ENCODE results near the gene PI4KB.
"Not testable (repeated sequence)": the region's sequence is repeated elsewhere in the genome, so short reads cannot be mapped to it uniquely, and the experiment has no call there.

The PI4KB gene

DNA sequence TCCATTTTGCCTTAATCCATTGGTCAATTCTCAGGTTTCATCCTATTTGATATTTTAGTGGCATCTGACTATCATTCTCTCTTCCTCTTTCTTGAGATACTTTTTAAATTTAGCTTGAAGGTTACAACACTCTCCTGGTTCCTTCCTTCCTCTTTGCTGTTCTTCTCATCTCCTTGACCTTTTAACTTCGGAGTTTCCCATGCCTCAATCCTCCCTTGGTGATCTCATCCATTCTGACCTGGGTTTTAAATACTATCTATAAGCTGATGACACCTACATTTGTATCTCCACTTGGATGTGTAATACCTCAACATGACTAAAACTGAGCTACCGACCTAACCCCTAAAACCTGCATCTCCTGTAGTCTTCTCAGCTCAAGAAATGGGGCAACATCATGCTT, 50.0 kb downstream of the PI4KB start:
- H3K4me3 Mint-ChIP-seq: no peak overlapping the region
- H3K4me1 Mint-ChIP-seq: peaks cover 17% of the 10 kb centered on the region
- no peak for ATAC-seq (replicated peaks; ENCODE audit: extremely low read depth, poor library complexity, severe bottlenecking)
- no peak overlapping the region for H3K27ac Mint-ChIP-seq (ENCODE audit: low read depth)
- DNase-seq (ENCODE audit: low spot score in 2 of 2): no peak
- peaks cover 12% of the 10 kb centered on the region for H3K36me3 Mint-ChIP-seq (ENCODE audit: insufficient read depth)
- H3K9me3 Mint-ChIP-seq: no peaks in the 10 kb centered on the region
- H3K27me3 Mint-ChIP-seq: no peaks in the 10 kb centered on the region

DNA sequence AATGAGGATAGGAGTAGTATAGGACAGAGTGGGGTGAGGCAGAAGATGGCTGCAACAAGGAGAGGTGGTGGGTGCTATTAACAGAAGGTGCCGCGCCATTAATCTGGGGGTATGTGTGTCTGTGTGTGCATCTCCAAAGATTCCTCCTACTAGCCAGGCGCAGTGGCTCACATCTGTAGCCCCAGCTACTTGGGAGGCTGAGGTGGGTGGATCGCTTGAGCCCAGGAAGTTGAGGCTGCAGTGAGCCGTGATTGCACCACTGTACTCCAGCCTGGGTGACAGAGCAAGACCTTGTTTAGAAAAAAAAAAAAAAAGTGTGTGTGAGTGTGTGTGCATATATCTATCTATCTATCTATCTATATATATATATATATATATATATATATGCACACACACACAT, 51.9 kb downstream of the PI4KB start:
- H3K4me1 Mint-ChIP-seq; H3K9me3 Mint-ChIP-seq; H3K27ac Mint-ChIP-seq (ENCODE audit: low read depth); ATAC-seq (replicated peaks; ENCODE audit: extremely low read depth, poor library complexity, severe bottlenecking); H3K27me3 Mint-ChIP-seq; H3K36me3 Mint-ChIP-seq (ENCODE audit: insufficient read depth); DNase-seq (ENCODE audit: low spot score in 2 of 2); H3K4me3 Mint-ChIP-seq: not testable (repeated sequence)

DNA sequence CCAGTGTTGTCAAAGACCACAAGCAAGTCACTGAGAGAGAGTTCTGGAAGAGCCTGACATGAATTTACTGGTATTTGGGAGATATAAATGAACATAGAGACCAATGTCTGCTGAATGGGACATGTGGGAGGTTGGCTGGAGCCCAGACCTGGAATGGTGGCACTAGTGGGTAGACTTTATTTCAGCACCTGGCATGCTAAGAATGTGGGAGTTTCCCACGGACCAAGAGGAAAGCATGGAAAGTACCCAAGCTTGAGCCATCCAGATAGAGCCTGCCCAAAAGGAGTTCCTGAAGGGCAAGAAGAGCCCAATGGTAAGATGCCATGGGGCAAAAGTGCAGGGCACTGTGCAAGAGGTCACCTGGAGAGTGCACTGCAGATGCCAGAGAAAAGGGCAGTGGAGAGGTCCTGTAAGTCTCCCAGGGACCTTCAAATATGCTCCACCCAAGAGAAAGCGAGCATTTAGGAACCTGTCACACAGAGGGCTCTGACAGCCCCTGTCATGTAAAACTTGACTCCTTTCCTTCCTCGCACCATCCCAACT, 53.2 kb downstream of the PI4KB start:
- no peak for ATAC-seq (replicated peaks; ENCODE audit: extremely low read depth, poor library complexity, severe bottlenecking)
- Mint-ChIP-seq H3K9me3 (no peaks in the 10 kb centered on the region), H3K4me3 (no peak overlapping the region), H3K4me1 (peaks cover 6% of the 10 kb centered on the region), H3K27ac (ENCODE audit: low read depth) (no peak overlapping the region), H3K36me3 (ENCODE audit: insufficient read depth) (peaks cover 14% of the 10 kb centered on the region), H3K27me3 (no peaks in the 10 kb centered on the region)
- no peak for DNase-seq (ENCODE audit: low spot score in 2 of 2)

DNA sequence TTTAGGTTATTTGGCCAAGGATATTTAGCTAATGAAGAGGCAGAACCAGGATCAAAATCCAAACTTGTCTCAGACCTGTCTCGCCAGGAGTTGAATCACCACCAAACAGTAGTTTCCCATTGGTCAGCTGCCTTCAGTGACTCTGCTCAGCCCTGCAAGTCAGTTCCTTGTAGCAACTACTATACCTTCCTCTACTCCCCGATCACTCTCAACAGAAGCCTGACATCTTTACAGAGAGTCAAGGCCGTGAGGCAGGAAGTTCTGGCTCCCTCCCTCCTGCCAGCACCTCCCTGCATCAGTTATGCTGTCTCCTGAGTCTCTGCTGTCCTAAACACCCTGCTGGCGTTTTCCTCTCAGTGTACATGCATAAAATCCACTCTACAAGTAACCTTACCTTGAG, 59.5 kb downstream of the PI4KB start:
- H3K36me3 Mint-ChIP-seq (ENCODE audit: insufficient read depth): peaks cover 44% of the 10 kb centered on the region
- no peak for DNase-seq (ENCODE audit: low spot score in 2 of 2)

DNA sequence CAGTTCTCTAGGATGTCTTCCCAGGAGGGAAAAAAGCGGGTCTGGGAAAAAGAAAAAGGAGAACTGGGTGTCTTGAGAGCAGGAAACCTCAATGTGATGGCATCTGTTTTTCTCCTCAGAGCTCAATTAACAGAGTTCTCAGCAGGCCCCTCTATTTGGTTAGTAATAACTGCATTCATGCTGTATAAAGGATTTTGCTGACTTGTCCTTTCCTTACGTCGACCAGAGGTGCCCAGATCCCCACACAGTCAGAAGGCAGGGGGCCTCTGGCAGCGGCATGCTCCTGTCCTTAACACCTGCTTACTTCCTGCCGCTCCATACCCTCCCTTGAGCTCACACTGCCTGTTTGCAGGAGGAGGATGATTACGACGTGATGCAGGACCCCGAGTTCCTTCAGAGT, 60.4 kb downstream of the PI4KB start:
- H3K4me1 Mint-ChIP-seq: no peaks in the 10 kb centered on the region
- DNase-seq (ENCODE audit: low spot score in 2 of 2) (no peak), ATAC-seq (replicated peaks; ENCODE audit: extremely low read depth, poor library complexity, severe bottlenecking) (no peak)
- no peak overlapping the region for H3K27ac Mint-ChIP-seq (ENCODE audit: low read depth)
- H3K4me3 Mint-ChIP-seq: no peak overlapping the region
- peaks cover 49% of the 10 kb centered on the region for H3K36me3 Mint-ChIP-seq (ENCODE audit: insufficient read depth)
- H3K27me3 Mint-ChIP-seq: no peaks in the 10 kb centered on the region
- H3K9me3 Mint-ChIP-seq: no peaks in the 10 kb centered on the region

More for the DNA sequence above, 59.5 kb downstream of the PI4KB start:
- H3K4me1 Mint-ChIP-seq: no peaks in the 10 kb centered on the region
- H3K4me3 Mint-ChIP-seq: no peak overlapping the region
- ATAC-seq (replicated peaks; ENCODE audit: extremely low read depth, poor library complexity, severe bottlenecking): no peak
- H3K9me3 Mint-ChIP-seq: no peaks in the 10 kb centered on the region
- no peaks in the 10 kb centered on the region for H3K27me3 Mint-ChIP-seq
- no peak overlapping the region for H3K27ac Mint-ChIP-seq (ENCODE audit: low read depth)

DNA sequence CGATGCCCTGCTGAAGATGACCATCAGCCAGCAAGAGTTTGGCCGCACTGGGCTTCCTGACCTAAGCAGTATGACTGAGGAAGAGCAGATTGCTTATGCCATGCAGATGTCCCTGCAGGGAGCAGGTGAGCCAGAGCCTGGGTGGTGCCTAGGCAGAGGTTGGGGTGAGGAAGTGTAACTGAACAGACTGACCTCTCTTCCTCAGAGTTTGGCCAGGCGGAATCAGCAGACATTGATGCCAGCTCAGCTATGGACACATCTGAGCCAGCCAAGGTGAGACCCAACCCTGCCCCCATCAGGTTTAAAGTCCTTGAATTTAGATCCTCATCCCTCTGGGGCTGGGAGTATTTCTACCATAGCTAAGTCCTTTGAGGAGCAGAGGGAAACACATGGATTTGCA, 60.9 kb downstream of the PI4KB start:
- ATAC-seq (replicated peaks; ENCODE audit: extremely low read depth, poor library complexity, severe bottlenecking) (no peak), DNase-seq (ENCODE audit: low spot score in 2 of 2) (no peak)
- H3K9me3 Mint-ChIP-seq: no peaks in the 10 kb centered on the region
- H3K27me3 Mint-ChIP-seq: no peaks in the 10 kb centered on the region
- no peaks in the 10 kb centered on the region for H3K4me1 Mint-ChIP-seq
- H3K4me3 Mint-ChIP-seq: no peak overlapping the region
- no peak overlapping the region for H3K27ac Mint-ChIP-seq (ENCODE audit: low read depth)
- H3K36me3 Mint-ChIP-seq (ENCODE audit: insufficient read depth): peaks cover 47% of the 10 kb centered on the region

DNA sequence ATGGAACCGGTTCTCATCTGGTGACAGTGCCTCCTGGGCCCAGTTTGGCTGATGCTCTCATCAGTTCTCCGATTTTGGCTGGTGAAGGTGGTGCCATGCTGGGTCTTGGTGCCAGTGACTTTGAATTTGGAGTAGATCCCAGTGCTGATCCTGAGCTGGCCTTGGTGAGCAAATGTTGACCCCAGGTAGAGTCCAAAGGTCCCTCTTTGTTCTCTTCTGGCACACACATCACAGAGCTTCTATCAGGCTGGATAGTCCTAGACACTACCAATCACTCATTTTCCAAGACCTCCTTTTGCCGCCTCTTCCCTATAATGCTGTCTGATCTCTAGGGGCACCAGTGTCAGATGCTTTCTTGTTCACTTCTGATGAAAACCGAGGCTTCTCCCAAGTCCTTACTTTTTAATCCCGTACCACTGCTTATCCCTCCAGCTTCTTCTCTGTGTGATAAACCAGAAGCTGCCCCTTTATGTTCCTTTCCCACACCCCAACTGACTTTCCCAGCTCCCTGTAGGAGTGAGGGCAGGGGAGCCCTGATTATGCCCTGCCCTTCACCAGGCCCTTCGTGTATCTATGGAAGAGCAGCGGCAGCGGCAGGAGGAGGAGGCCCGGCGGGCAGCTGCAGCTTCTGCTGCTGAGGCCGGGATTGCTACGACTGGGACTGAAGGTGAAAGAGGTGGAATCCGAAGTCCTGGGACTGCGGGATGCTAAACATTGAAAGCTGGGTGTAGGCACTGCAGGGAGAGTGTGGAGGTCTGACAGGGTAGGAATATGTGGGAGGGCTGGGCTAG, 61.6 kb downstream of the PI4KB start:
- ATAC-seq (replicated peaks; ENCODE audit: extremely low read depth, poor library complexity, severe bottlenecking) (no peak), DNase-seq (ENCODE audit: low spot score in 2 of 2) (no peak)
- Mint-ChIP-seq H3K36me3 (ENCODE audit: insufficient read depth) (peaks cover 46% of the 10 kb centered on the region), H3K9me3 (no peaks in the 10 kb centered on the region), H3K27me3 (no peaks in the 10 kb centered on the region), H3K4me3 (no peak overlapping the region), H3K27ac (ENCODE audit: low read depth) (no peak overlapping the region), H3K4me1 (no peaks in the 10 kb centered on the region)

DNA sequence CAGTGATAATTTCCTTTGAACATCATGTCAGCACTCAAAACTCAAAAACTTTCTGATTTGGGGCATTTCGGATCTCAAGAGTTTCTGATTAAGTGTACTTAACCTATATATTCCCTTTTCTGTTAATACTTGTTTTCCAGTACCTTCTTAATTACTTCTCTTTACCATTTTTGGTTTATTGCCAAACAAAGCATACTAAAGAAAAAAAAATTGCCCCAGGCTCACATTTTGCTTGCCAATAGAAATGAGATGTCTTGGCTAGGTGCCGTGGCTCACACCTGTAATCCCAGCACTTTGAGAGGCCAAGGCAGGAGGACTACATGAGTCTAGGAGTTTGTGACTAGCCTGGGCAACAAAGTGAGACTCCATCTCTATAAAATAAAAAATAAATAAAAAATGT, 67.9 kb downstream of the PI4KB start:
- Mint-ChIP-seq H3K27ac (ENCODE audit: low read depth) (no peak overlapping the region), H3K27me3 (no peaks in the 10 kb centered on the region), H3K4me3 (no peak overlapping the region), H3K4me1 (peaks cover 39% of the 10 kb centered on the region), H3K36me3 (ENCODE audit: insufficient read depth) (peaks cover 25% of the 10 kb centered on the region), H3K9me3 (no peaks in the 10 kb centered on the region)
- no peak for ATAC-seq (replicated peaks; ENCODE audit: extremely low read depth, poor library complexity, severe bottlenecking)
- no peak for DNase-seq (ENCODE audit: low spot score in 2 of 2)

DNA sequence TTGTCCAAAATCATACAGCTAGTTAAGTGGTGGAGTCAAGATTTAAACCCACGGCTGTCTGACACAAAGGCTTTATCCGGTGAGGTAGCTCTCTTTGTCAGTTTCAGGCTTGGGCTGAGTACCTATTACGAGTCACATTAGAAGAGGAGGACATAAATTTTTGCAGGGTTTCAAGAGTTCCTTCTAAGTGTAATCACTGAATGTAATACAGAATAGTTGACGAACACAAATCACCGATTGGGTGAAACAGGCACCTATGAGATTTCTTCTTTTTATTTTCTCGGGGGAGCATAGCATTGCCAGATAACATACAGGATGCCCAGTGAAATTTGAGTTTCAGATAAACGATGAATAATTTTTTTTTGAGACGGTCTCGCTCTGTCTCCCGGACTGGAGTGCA, 71.8 kb downstream of the PI4KB start:
- ATAC-seq (replicated peaks; ENCODE audit: extremely low read depth, poor library complexity, severe bottlenecking) (peak; percentile 7), DNase-seq (ENCODE audit: low spot score in 2 of 2) (no peak)
- Mint-ChIP-seq H3K27ac (ENCODE audit: low read depth) (peak overlapping the region; percentile 95), H3K36me3 (ENCODE audit: insufficient read depth) (peaks cover 13% of the 10 kb centered on the region), H3K27me3 (no peaks in the 10 kb centered on the region), H3K4me3 (peak overlapping the region; percentile 90), H3K9me3 (no peaks in the 10 kb centered on the region), H3K4me1 (peaks cover 41% of the 10 kb centered on the region)

DNA sequence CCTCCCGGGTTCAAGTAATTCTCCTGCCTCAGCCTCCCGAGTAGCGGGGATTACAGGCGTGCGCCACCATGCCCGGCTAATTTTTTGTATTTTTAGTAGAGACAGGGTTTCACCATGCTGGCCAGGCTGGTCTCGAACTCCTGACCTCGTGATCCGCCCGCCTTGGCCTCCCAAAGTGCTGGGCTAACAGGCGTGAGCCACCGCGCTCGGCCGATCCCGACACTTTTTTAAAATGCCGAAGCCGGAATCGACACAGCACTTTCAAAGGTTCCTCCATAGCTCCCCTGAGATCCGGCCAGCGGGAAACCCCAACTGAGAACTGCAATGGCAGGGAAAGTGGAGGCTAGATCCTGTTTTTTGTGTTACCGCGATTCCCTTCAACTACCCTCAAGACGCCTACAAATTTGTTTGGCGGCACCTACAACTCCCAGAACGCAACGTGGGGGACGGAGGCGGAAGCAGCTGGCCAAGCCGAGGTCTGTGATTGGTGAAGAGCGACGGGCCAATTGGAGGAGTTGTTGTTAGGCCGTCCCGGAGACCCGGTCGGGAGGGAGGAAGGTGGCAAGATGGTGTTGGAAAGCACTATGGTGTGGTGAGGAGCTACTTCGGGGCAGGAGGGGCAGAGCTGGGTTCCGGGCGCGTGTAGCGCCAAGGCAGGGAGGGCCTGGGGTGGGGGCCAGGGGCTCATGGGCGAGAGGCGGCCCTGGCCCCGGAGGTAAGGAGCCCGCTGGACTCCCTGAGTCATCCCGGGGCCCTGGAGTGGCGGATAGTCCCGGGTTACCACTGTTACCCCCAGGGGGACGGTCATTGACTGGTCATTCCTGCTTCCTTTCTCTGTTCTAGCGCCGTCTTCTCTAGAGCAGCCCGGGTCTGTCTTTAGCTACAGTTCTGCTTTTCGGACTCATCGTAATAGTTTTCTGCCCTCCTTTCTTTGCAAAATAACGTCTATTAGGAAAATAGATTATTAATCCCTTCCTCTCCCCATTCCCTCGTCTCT, 72.7 kb downstream of the PI4KB start, which contains the start of gene PSMD4:
Gene PSMD4, plus strand, starts transcription at position 518 of the 997 bp plus-strand sequence. Its CDS starts 49 bp downstream, at position 567.
- Mint-ChIP-seq H3K27ac (ENCODE audit: low read depth) (peak within 1 kb of the TSS; percentile 95), H3K36me3 (ENCODE audit: insufficient read depth) (peaks cover 17% of the 10 kb centered on the region), H3K27me3 (no peaks in the 10 kb centered on the region), H3K9me3 (no peaks in the 10 kb centered on the region), H3K4me3 (peak within 1 kb of the TSS; percentile 90), H3K4me1 (peaks cover 41% of the 10 kb centered on the region)
- ATAC-seq (replicated peaks; ENCODE audit: extremely low read depth, poor library complexity, severe bottlenecking) (peak; percentile 98), DNase-seq (ENCODE audit: low spot score in 2 of 2) (peak; percentile 81 to 92)

DNA sequence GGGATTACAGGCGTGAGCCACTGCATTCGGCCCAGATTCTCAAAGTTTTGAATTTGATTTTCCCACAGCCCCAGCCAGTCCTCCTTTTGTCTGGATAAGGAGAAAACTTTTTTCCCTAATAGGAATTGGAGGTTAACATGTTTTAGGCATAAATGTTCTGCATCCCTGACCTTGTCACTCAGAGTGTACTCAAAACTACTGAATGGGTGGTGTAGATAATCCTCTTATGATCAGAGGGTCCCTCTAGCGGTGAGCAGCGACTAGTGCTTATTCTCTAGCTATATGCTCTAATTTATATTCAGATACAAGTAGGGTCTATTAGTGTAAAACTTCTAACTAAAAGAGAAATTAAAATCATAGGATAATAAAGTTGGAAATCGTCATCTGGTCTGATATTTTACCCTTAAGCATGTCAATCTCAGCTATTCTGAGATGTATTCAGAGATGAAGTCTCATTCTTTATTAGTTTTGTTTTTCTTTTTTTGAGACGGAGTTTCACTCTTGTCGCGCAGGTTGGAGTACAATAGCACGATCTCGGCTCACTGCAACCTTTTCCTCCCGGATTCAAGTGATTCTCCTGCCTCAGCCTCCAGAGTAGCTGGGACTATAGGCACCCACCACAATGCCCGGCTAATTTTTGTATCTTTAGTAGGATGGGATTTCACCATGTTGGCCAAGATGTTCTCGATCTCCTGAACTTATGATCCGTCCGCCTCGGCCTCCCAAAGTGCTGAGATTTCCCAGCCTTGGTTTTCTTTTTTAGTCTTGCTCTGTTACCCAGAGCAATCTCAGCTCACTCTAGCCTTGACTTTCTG, 75.4 kb downstream of the PI4KB start:
- Mint-ChIP-seq H3K27me3 (no peaks in the 10 kb centered on the region), H3K9me3 (no peaks in the 10 kb centered on the region), H3K4me1 (peaks cover 24% of the 10 kb centered on the region), H3K27ac (ENCODE audit: low read depth) (no peak overlapping the region), H3K36me3 (ENCODE audit: insufficient read depth) (peaks cover 33% of the 10 kb centered on the region), H3K4me3 (no peak overlapping the region)
- ATAC-seq (replicated peaks; ENCODE audit: extremely low read depth, poor library complexity, severe bottlenecking) (no peak), DNase-seq (ENCODE audit: low spot score in 2 of 2) (peak; percentile 17 to 43)

DNA sequence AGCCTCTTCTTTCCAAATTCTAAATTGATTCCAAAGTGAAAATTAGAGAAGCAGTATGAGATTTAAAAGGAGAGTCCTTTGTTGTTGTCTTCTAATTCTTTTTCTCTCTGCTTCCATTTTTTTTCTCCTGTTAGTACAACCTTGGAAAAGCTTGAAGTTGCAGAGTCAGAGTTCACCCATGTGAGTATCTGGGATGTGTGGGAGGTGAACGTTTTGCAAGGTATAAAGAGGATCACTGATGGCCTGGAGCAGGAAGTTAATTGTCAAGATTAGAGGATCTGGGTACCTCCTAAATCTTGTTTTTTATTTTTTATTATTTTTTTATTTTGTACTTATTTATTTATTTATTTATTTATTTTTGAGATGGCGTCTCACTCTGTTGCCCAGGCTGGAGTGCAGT, 80.4 kb downstream of the PI4KB start:
- H3K4me1 Mint-ChIP-seq: no peaks in the 10 kb centered on the region
- H3K9me3 Mint-ChIP-seq: no peaks in the 10 kb centered on the region
- no peak overlapping the region for H3K27ac Mint-ChIP-seq (ENCODE audit: low read depth)
- ATAC-seq (replicated peaks; ENCODE audit: extremely low read depth, poor library complexity, severe bottlenecking): no peak
- no peaks in the 10 kb centered on the region for H3K27me3 Mint-ChIP-seq
- H3K36me3 Mint-ChIP-seq (ENCODE audit: insufficient read depth): peaks cover 56% of the 10 kb centered on the region
- DNase-seq (ENCODE audit: low spot score in 2 of 2): no peak
- H3K4me3 Mint-ChIP-seq: no peak overlapping the region

All from central memory CD8-positive, alpha-beta T cell (primary cell).